CD4-positive, alpha-beta T cell treated with Interleukin-6 for 4 hours (primary cell): Measurements from ENCODE around the gene NLK.
"Not testable (repeated sequence)": the region's sequence is repeated elsewhere in the genome, so short reads cannot be mapped to it uniquely, and the experiment has no call there.

ENCODE experiments used
- DNase-seq: peaks from one replicate; pipeline ENCODE4 v3.0.0-alpha.2; 2020; ENCODE audit warnings: mixed read lengths

The NLK gene

DNA sequence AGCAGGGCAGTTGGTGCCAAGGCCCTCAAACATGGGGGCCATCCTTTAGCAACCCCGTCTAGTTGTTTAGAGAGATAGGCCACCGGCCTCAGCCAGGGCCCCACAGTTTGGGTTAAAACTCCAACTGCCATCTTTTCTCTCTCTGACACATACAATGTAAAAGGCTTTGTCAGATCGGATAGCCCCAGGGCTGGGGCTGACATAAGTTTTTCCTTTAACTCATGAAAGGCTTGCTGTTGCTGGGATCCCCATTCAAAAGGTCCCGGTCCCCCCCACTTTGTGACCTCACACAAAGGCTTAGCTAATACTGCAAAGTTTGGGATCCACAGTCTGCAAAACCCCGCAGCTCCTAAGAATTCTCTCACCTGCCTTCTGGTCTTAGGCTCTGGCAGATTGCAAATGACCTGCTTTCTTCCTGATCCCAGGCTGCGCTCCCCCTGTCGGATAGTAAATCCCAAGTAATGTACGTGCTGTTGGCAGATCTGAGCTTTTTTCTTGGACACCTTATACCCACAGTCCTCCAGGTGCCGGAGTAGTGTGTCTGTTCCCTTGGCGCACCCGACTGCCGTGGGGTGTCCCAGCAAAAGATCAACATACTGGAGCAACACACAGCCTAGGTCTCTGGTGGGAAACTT lies 192.7 kb downstream of the NLK start:
- not testable (repeated sequence) for DNase-seq

DNA sequence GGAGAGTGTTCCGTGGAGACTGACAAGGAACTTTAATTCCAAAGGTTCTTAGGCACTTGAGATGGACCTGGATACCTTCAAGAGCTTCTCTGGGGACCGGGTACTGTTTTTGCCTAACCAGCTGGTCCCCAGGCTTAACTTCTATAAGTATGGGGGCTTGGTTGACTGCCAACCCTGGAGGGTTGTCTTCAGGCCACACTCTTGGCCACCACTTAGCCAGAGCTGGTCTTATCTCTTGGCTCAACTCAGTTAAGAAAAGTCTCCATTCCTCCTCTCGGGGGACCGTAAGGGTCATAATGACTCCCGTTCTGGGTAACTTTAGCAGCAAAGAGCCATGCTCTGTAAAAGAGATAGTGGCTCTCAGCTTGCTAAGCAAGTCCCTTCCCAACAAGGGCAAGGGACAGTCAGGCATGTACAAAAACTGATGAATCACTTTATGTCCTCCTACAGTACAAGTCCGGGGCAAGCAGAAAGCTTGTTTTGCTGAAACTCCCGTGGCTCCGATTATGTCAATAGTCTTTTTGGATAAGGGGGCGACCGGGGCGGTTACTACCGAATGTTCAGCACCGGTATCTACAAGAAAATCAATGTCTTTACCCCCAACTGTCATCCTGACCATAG lies 193.7 kb downstream of the NLK start:
- DNase-seq = not testable (repeated sequence)

DNA sequence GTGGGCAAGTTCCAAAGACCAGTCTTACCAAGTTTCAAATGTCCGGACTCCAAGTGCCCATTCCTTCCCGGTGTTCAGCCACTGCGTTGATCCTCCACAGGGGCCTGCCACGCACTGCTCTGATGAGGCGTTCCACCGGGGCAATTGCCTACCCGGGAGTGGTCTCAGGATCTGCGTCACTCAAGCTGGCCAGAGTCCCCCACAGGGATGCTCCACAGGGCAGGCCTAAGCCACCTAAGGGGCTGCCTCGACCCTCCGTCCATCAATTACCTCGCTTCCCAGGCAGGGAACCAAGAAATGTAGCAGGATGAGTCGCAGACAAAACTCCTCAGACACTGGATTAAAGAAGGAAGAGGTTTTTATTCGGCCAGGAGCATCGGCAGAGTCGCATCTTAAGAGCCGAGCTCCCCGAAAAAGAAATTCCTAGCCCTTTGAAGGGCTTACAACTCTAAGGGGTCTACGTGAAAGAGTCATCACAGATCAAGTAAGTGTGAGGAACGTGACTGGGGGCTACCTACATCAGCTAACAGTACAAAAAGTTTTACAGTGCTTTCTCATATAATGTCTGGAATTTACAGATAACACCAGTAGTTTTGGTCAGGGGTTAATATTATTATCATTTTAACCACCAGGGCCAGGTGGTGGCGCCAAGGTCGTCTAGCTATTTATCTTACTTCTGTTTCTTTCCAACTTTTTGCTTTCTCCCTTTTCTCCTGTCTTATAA lies 196.2 kb downstream of the NLK start:
- not testable (repeated sequence) for DNase-seq

DNA sequence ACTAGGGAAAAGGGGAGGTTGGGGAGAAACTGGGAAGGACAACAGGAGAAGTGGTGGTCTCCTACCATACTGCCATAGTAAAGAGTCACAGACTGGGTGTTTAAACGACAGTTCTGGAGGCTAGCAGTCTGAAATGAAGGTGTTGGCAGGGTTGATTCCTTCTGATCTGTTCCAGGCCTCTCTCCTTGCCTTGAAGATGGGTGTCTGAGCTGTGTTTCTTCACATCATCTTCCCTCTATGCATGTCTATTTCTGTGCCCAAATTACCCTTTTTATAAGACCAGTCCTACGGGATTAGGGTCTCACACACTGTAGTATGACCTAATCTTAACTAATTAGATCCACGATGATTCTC lies 196.8 kb downstream of the NLK start:
- DNase-seq = no peak

DNA sequence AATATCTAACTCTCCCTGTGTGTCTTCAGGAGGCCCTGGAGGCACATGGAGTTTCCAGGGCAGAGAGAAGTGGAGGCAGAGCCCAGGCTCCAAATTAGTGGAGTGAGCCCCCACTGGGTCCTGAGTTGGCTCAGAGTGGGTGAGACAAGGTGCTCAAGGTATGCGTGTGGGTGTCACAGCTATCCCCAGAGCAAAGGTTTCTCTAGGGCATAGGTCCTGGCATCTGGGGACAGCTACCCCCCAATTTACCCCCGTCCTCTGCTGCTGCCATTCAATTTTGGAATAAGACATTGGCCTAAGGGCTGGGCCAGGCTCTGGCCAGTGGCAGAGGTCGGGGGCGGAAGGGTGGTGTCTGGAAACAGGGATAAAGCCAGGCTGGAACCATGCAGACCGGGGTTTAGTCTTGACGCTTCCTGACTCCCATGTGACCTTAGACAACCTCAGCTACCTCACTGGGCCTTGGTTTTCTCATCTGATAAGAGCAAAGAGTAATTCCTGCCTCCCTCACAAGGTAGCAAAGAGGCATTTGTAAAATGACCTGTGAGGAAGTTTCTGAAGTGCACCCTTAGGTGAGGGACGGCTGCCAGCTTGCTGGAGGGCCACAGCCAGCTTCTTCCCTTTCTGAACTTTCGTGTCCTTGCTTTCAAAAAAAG lies 198.3 kb downstream of the NLK start:
- no peak for DNase-seq

DNA sequence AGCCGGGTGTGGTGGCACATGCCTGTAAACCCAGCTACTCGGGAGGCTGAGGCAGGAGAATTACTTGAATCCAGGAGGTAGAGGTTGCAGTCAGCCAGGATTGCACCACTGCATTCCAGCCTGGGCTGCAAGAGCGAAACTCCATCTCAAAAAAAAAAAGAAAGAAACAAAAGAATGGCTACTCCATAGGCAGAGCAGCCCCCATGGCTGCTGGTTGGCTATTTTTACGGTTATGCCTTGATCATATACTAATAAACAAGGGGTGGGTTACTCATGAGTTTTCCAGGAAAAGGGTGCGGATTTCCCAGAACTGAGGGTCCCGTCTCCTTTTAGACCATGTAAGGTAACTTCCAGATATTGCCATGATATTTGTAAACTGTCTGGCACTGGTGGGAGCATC lies 200.3 kb downstream of the NLK start:
- no peak for DNase-seq

DNA sequence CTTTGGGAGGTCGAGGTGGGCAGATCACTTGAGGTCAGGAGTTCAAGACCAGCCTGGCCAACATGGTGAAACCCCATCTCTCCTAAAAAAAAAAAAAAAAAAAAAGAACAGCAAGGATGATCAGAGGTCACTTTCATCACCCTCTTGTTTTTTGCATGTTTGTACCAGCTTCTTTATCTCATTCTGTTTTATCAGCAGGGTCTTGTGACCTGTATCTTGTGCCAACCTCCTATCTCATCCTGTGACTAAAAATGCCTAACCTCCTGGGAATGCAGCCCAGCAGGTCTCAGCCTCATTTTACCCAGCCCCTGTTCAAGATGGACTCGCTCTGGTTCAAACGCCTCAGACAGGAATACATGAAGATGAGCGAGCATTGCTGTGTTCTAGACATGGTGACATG lies 200.8 kb downstream of the NLK start:
- DNase-seq = not testable (repeated sequence)

DNA sequence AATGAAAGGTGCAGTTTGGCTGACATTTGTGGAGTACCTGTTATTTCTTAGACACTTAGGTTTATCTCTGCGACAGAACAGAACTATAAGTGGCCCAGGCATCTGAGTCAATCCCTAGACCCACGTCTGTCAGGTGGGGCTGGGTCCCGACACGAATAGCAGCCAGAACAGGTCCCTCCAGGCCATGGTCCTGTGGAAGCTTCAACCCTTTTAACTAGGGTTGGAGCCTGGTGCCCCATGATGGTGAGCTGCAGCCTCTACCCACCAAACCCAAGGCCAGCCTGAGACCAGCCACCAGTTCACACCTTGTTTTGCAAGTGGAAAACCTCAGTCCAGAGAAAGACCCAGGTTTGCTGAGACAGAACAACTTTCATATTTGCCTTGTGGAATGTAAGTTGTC lies 202.0 kb downstream of the NLK start:
- DNase-seq = no peak
